Ovary (tissue), 3 donors: ENCODE results near the gene GCK.

Source experiments
- EP300 ChIP-seq: sonication (generic); formaldehyde crosslinking; IDR thresholded peaks from one replicate; pipeline ENCODE4 v1.6.1; 2017; ENCODE audit warnings: antibody characterized with exemption
- TF ChIP-seq, protein P1 (sequence below), 3 donors: fragments of 450-650 bp in 2 of 3; fragments of 200-600 bp in 1 of 3; IDR thresholded peaks; one replicate each; pipeline versions ENCODE4 v1.5.1 to v1.8.0; 2016 to 2022; ENCODE audit warnings: antibody characterized with exemption in 3 of 3, mild to moderate bottlenecking in 1 of 3
- donor health status: DM: no; HTN: no; CAD: no.

DNA sequence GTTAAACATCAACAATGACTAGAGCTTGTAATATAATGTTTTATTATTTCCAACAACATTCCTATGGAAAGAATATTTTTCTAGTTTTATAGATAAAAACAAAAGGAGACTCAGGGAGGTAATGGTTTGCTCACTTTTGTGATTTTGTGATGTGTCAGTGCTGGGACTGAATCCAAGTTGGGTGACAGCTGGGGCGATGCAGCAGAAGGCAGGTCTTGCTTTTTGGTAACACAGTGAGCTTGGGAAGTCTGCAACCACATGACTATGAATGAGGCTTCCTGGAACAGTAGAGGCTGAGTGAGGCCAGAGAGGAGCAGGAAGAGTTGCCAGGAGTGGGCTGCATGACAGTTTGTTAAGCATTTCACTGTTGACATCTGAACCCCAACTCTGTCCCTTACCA, 6.7 kb upstream of the GCK start:
- TF ChIP-seq, protein P1, sequence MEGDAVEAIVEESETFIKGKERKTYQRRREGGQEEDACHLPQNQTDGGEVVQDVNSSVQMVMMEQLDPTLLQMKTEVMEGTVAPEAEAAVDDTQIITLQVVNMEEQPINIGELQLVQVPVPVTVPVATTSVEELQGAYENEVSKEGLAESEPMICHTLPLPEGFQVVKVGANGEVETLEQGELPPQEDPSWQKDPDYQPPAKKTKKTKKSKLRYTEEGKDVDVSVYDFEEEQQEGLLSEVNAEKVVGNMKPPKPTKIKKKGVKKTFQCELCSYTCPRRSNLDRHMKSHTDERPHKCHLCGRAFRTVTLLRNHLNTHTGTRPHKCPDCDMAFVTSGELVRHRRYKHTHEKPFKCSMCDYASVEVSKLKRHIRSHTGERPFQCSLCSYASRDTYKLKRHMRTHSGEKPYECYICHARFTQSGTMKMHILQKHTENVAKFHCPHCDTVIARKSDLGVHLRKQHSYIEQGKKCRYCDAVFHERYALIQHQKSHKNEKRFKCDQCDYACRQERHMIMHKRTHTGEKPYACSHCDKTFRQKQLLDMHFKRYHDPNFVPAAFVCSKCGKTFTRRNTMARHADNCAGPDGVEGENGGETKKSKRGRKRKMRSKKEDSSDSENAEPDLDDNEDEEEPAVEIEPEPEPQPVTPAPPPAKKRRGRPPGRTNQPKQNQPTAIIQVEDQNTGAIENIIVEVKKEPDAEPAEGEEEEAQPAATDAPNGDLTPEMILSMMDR (IDR thresholded peaks at IDR 0.05) = no peak
- TF ChIP-seq EP300 = no peak
